Right forelimb (tissue), 1 donor: ENCODE measurements around the gene PDE3B.
"Not testable (repeated sequence)": the region's sequence is repeated elsewhere in the genome, so short reads cannot be mapped to it uniquely, and the experiment has no call there.

Experiments
- DNase-seq: peaks from one replicate; pipeline ENCODE4 v3.0.0-alpha.2; 2018

The PDE3B gene

GRCh38 chr11:14643697-14644225 is at the start of gene PDE3B:
Gene PDE3B (plus strand): TSS chr11:14643804. CDS start chr11:14644076, 272 bp downstream.
- peak; percentile 85 for DNase-seq

- not testable (repeated sequence) for DNase-seq
Measured at GRCh38 chr11:14595261-14595660, 48.3 kb upstream of the PDE3B start.

- DNase-seq = no peak
Measured at GRCh38 chr11:14607713-14608112, 35.9 kb upstream of the PDE3B start.

- DNase-seq = no peak
Measured at GRCh38 chr11:14609902-14610301, 33.7 kb upstream of the PDE3B start.

- DNase-seq = no peak
Measured at GRCh38 chr11:14611939-14612338, 31.7 kb upstream of the PDE3B start.

- no peak for DNase-seq
Measured at GRCh38 chr11:14612694-14613093, 30.9 kb upstream of the PDE3B start.

- no peak for DNase-seq
Measured at GRCh38 chr11:14614091-14614622, 29.4 kb upstream of the PDE3B start.

- DNase-seq = no peak
Measured at GRCh38 chr11:14617241-14618027, 26.2 kb upstream of the PDE3B start.

- DNase-seq = no peak
Measured at GRCh38 chr11:14618060-14618459, 25.5 kb upstream of the PDE3B start.

GRCh38 chr11:14619603-14620531 is 23.7 kb upstream of the PDE3B start:
- DNase-seq = no peak

- no peak for DNase-seq
Measured at GRCh38 chr11:14622223-14622954, 21.2 kb upstream of the PDE3B start.

- DNase-seq = no peak
Measured at GRCh38 chr11:14623036-14623435, 20.6 kb upstream of the PDE3B start.

- no peak for DNase-seq
Measured at GRCh38 chr11:14625586-14626205, 17.9 kb upstream of the PDE3B start.

- no peak for DNase-seq
Measured at GRCh38 chr11:14626650-14627049, 17.0 kb upstream of the PDE3B start.

GRCh38 chr11:14633506-14634224 is 9.9 kb upstream of the PDE3B start:
- not testable (repeated sequence) for DNase-seq

- DNase-seq = no peak
Measured at GRCh38 chr11:14634813-14635212, 8.8 kb upstream of the PDE3B start.

GRCh38 chr11:14635546-14635945 is 8.1 kb upstream of the PDE3B start:
- DNase-seq = no peak

- DNase-seq = no peak
Measured at GRCh38 chr11:14636119-14636518, 7.5 kb upstream of the PDE3B start.

- DNase-seq = no peak
Measured at GRCh38 chr11:14637868-14638409, 5.7 kb upstream of the PDE3B start.

- no peak for DNase-seq
Measured at GRCh38 chr11:14638561-14638960, 5.0 kb upstream of the PDE3B start.

- DNase-seq = no peak
Measured at GRCh38 chr11:14641801-14642200, 1.8 kb upstream of the PDE3B start.
